Sigmoid colon (tissue), 7 donors: ENCODE results near the gene DNAL1. TPM values are rescaled to one million over a fixed set of nuclear protein-coding genes. Genes with fewer than 3 reads are reported as not detected.
A peak's percentile ranks its signal among the peaks of the same experiment; 100 is the strongest.
"Not testable (repeated sequence)": the region's sequence is repeated elsewhere in the genome, so short reads cannot be mapped to it uniquely, and the experiment has no call there.

Experiments
- DNase-seq: peaks from one replicate; pipeline ENCODE4 v3.0.0-alpha.2; 2019
- H3K27ac ChIP-seq, 4 donors: fragments of 200-600 bp; sonication (generic); one replicate each; pipeline ENCODE4 v1.5.1; 2016 to 2019; ENCODE audit warnings: mild to moderate bottlenecking in 1 of 4
- H3K27me3 ChIP-seq, 3 donors: fragments of 200-600 bp; sonication (generic); one replicate each; pipeline ENCODE4 v1.5.1; 2019; ENCODE audit warnings: mild to moderate bottlenecking in 1 of 3
- H3K36me3 ChIP-seq, 4 donors: fragments of 200-600 bp; sonication (generic); one replicate each; pipeline ENCODE4 v1.5.1; 2016 to 2019
- H3K4me1 ChIP-seq, 4 donors: fragments of 200-600 bp; sonication (generic); one replicate each; pipeline ENCODE4 v1.5.1; 2017 to 2019
- H3K4me3 ChIP-seq, 4 donors: fragments of 200-600 bp; sonication (generic); one replicate each; pipeline ENCODE4 v1.5.1; 2017 to 2019; ENCODE audit warnings: mild to moderate bottlenecking in 2 of 4, moderate library complexity in 1 of 4
- H3K9me3 ChIP-seq, 4 donors: fragments of 200-600 bp in 3 of 4; sonication (generic) in 3 of 4; one replicate each; pipeline versions ENCODE4 v1.5.1 to v1.6.1; 2013 to 2019
- CTCF ChIP-seq, 4 experiments: fragments of 450-650 bp in 3 of 4; fragments of 200-600 bp in 1 of 4; IDR thresholded peaks; one replicate each; pipeline ENCODE4 v1.5.1; 2016 to 2019; ENCODE audit warnings: antibody characterized with exemption in 4 of 4, mild to moderate bottlenecking in 3 of 4, moderate library complexity in 2 of 4
- EP300 ChIP-seq, 4 donors: sonication (generic); formaldehyde crosslinking; IDR thresholded peaks; one replicate each; pipeline ENCODE4 v1.6.1; 2017; ENCODE audit warnings: antibody characterized with exemption in 4 of 4
- POLR2A ChIP-seq, 2 donors: fragments of 450-650 bp; IDR thresholded peaks; one replicate each; pipeline ENCODE4 v1.6.1; 2016; ENCODE audit warnings: antibody characterized with exemption in 2 of 2, mild to moderate bottlenecking in 2 of 2, moderate library complexity in 2 of 2
- POLR2AphosphoS5 ChIP-seq, 4 donors: sonication (generic); formaldehyde crosslinking; IDR thresholded peaks; one replicate each; pipeline ENCODE4 v1.6.1; 2017; ENCODE audit warnings: antibody characterized with exemption in 4 of 4
- WGBS, 2 donors: extraction: QIAGEN DNeasy Blood & Tissue Kit; methylation state at CpG; one replicate each; pipeline ENCODE4 v1.1.7; 2013; 5-methylcytosine and 5-hydroxymethylcytosine counted together
- intact Hi-C: fragments of 100-400 bp; cut with DNase I; formaldehyde crosslinking; loops from one replicate; pipeline ENCODE4 v1.15.1; 2023
- polyA plus RNA-seq, 3 donors: library from polyadenylated mRNA; stranded (reverse); fragments of 200-250 nt; gene quantifications; one replicate each; pipeline ENCODE4 v1.2.3, GENCODE V29; 2013
- total RNA-seq, 4 donors: library from RNA; depleted of rRNA; stranded (reverse); fragments of >200 nt; gene quantifications; one replicate each; pipeline ENCODE4 v1.1.0, GENCODE V29; 2016
- donor health status: healthy with polysubstance abuse.
- donor health status: Bipolar disorder and iron deficiency.
- donor health status: healthy.

The DNAL1 gene
- total and polyA plus RNA-seq, 7 donors, result 4.6 to 20.0 (median 6.9) TPM

GRCh38 chr14:73700325-73700724, 55.5 kb downstream of the DNAL1 start:
- Histone ChIP-seq H3K27me3 (no peaks in the 10 kb centered on the region), H3K9me3 (no peaks in the 10 kb centered on the region), H3K27ac (no peak overlapping the region), H3K4me3 (no peak overlapping the region), H3K4me1 (no peaks in the 10 kb centered on the region), H3K36me3 (peaks cover 0 to 13% (median 0%) of the 10 kb centered on the region in 4 donors)
- TF ChIP-seq CTCF (IDR thresholded peaks at IDR 0.05) (no peak), POLR2AphosphoS5 (IDR thresholded peaks at IDR 0.05) (no peak), POLR2A (IDR thresholded peaks at IDR 0.05) (no peak), EP300 (IDR thresholded peaks at IDR 0.05) (no peak)
- intact Hi-C loops, result no loop called here
- DNase-seq, result no peak
- WGBS, 2 donors, result 36 to 88% methylated on average over 1 of the region's 1 CpG

- H3K4me3 ChIP-seq, H3K36me3 ChIP-seq, H3K9me3 ChIP-seq, DNase-seq, intact Hi-C loops, H3K27ac ChIP-seq, H3K27me3 ChIP-seq: not testable (repeated sequence)
- peaks cover 0 to 24% (median 14%) of the 10 kb centered on the region in 4 donors for H3K4me1 ChIP-seq
- 91 to 92% methylated on average over 2 to 4 of the region's 4 CpGs for WGBS, 2 donors
Observed at GRCh38 chr14:73708076-73708475, 63.3 kb downstream of the DNAL1 start.

GRCh38 chr14:73709904-73710469, 65.2 kb downstream of the DNAL1 start:
- intact Hi-C loops, result loop anchor here (5.0 kb wide), 2 partner anchors 68 to 177 kb away; partner anchors contain the start of genes DNAL1 and ZNF410

GRCh38 chr14:73710737-73711136, 66.0 kb downstream of the DNAL1 start:
- peak overlapping the region in 1 of 4 donors; percentile 96 for H3K27ac ChIP-seq
- TF ChIP-seq POLR2A (IDR thresholded peaks at IDR 0.05), result no peak
- TF ChIP-seq EP300 (IDR thresholded peaks at IDR 0.05), result no peak
- TF ChIP-seq POLR2AphosphoS5 (IDR thresholded peaks at IDR 0.05), result no peak
- TF ChIP-seq CTCF (IDR thresholded peaks at IDR 0.05), result no peak
- no peak for DNase-seq
- 87 to 97% methylated on average over 5 of the region's 5 CpGs for WGBS, 2 donors
- peaks cover 0 to 6% (median 0%) of the 10 kb centered on the region in 4 donors for H3K36me3 ChIP-seq
- H3K27me3 ChIP-seq, result no peaks in the 10 kb centered on the region
- H3K4me1 ChIP-seq, result peaks cover 0 to 35% (median 22%) of the 10 kb centered on the region in 4 donors
- no peak overlapping the region for H3K4me3 ChIP-seq
- H3K9me3 ChIP-seq, result no peaks in the 10 kb centered on the region
- intact Hi-C loops, result loop anchor here (5.0 kb wide), 2 partner anchors 68 to 177 kb away; partner anchors contain the start of genes DNAL1 and ZNF410

More at GRCh38 chr14:73709904-73710469, 65.2 kb downstream of the DNAL1 start:
- Histone ChIP-seq H3K27ac (no peak overlapping the region), H3K36me3 (no peaks in the 10 kb centered on the region), H3K4me3 (no peak overlapping the region), H3K9me3 (no peaks in the 10 kb centered on the region), H3K27me3 (no peaks in the 10 kb centered on the region), H3K4me1 (peaks cover 0 to 35% (median 19%) of the 10 kb centered on the region in 4 donors)
- WGBS, 2 donors, result 93 to 95% methylated on average over 8 of the region's 8 CpGs
- TF ChIP-seq CTCF (IDR thresholded peaks at IDR 0.05) (no peak), POLR2A (IDR thresholded peaks at IDR 0.05) (no peak), EP300 (IDR thresholded peaks at IDR 0.05) (no peak), POLR2AphosphoS5 (IDR thresholded peaks at IDR 0.05) (no peak)
- no peak for DNase-seq

- 30 to 71% methylated on average over 11 of the region's 11 CpGs for WGBS, 2 donors
- intact Hi-C loops, result loop anchor here (5.0 kb wide), 2 partner anchors 70 to 175 kb away; partner anchors contain the start of genes DNAL1 and ZNF410
Observed at GRCh38 chr14:73712071-73712506, 67.3 kb downstream of the DNAL1 start.

More at GRCh38 chr14:73712071-73712506, 67.3 kb downstream of the DNAL1 start:
- no peaks in the 10 kb centered on the region for H3K27me3 ChIP-seq
- TF ChIP-seq POLR2AphosphoS5 (IDR thresholded peaks at IDR 0.05) (no peak), CTCF (IDR thresholded peaks at IDR 0.05) (no peak), POLR2A (IDR thresholded peaks at IDR 0.05) (no peak), EP300 (IDR thresholded peaks at IDR 0.05) (no peak)
- H3K27ac ChIP-seq, result peak overlapping the region; percentile 90 to 99 (median 95)
- H3K4me1 ChIP-seq, result peaks cover 0 to 43% (median 30%) of the 10 kb centered on the region in 4 donors
- H3K4me3 ChIP-seq, result peak overlapping the region; percentile 66 to 94 (median 80)
- H3K9me3 ChIP-seq, result no peaks in the 10 kb centered on the region
- no peak for DNase-seq
- H3K36me3 ChIP-seq, result peaks cover 0 to 11% (median 0%) of the 10 kb centered on the region in 4 donors
